Heart left ventricle (tissue), 16 donors: Measurements from ENCODE around the gene LRMDA. TPM values are rescaled to one million over a fixed set of nuclear protein-coding genes. Genes with fewer than 3 reads are reported as not detected.
A peak's percentile ranks its signal among the peaks of the same experiment; 100 is the strongest.

ENCODE experiments used
- ATAC-seq, 4 donors: fragments of 200-7000 bp; cut with Tn5 transposase; one replicate each; pipeline ENCODE4 v1.9.1; 2020 to 2022; ENCODE audit warnings: moderate library complexity in 4 of 4, mild to moderate bottlenecking in 3 of 4, moderate number of reproducible peaks in 1 of 4
- DNase-seq, 5 donors: peaks; one replicate each; pipeline ENCODE4 v3.0.0-alpha.2; 2020
- H3K27ac ChIP-seq, 12 donors: fragments of 200-600 bp; sonication (generic) in 4 of 12; one replicate each; pipeline versions ENCODE4 v1.5.0 to v1.8.0; 2016 to 2022; ENCODE audit warnings: mild to moderate bottlenecking in 2 of 12
- H3K27me3 ChIP-seq, 9 donors: fragments of 200-600 bp; sonication (generic) in 2 of 9; one replicate each; pipeline versions ENCODE4 v1.5.1 to v1.8.0; 2016 to 2022; ENCODE audit warnings: mild to moderate bottlenecking in 3 of 9
- H3K36me3 ChIP-seq, 9 donors: fragments of 200-600 bp; sonication (generic) in 2 of 9; one replicate each; pipeline versions ENCODE4 v1.5.0 to v1.8.0; 2018 to 2022; ENCODE audit warnings: mild to moderate bottlenecking in 2 of 9
- H3K4me1 ChIP-seq, 12 donors: fragments of 200-600 bp; sonication (generic) in 4 of 12; one replicate each; pipeline versions ENCODE4 v1.5.0 to v1.8.0; 2016 to 2022; ENCODE audit warnings: mild to moderate bottlenecking in 3 of 12
- H3K4me3 ChIP-seq, 12 donors: fragments of 200-600 bp; sonication (generic) in 4 of 12; one replicate each; pipeline versions ENCODE4 v1.5.0 to v1.8.0; 2017 to 2022; ENCODE audit warnings: mild to moderate bottlenecking in 9 of 12, moderate library complexity in 4 of 12
- H3K9me3 ChIP-seq, 12 donors: fragments of 200-600 bp; sonication (generic) in 4 of 12; one replicate each; pipeline versions ENCODE4 v1.5.0 to v1.8.0; 2016 to 2022; ENCODE audit warnings: mild to moderate bottlenecking in 1 of 12
- POLR2A ChIP-seq, 2 donors: fragments of 450-650 bp; IDR thresholded peaks; one replicate each; pipeline ENCODE4 v1.6.1; 2017; ENCODE audit warnings: antibody characterized with exemption in 2 of 2, mild to moderate bottlenecking in 2 of 2, moderate library complexity in 2 of 2
- WGBS, 4 donors: extraction: QIAGEN DNeasy Blood & Tissue Kit in 2 of 4; methylation state at CpG; one replicate each; pipeline versions ENCODE4 v1.1.5 to v1.1.7; 2013 to 2018; 5-methylcytosine and 5-hydroxymethylcytosine counted together
- intact Hi-C, 10 donors: fragments of 100-400 bp; cut with DNase I; formaldehyde crosslinking; loops; one replicate each; pipeline versions ENCODE4 v1.11.1 to v1.14.2; 2022
- polyA plus RNA-seq, 2 donors: library from polyadenylated mRNA; stranded (reverse); fragments of 200-250 nt; gene quantifications; one replicate each; pipeline ENCODE4 v1.2.3, GENCODE V29; 2013
- total RNA-seq, 9 donors: library from RNA; depleted of rRNA in 2 of 9; stranded (reverse); fragments of >200 nt in 2 of 9; fragmentation: NEBNext Ultra II Directional in 3 of 9; extraction: Animal tissue kit (Norgen Biotek cat#: 25700) in 3 of 9; gene quantifications; one replicate each; pipeline versions ENCODE4 v1.1.0 to v1.2.4, GENCODE V29; 2016 to 2023
- TF ChIP-seq, protein P1 (sequence below), 12 donors: fragments of 200-600 bp; sonication (generic) in 4 of 12; IDR thresholded peaks; one replicate each; pipeline versions ENCODE4 v1.5.0 to v1.8.0; 2018 to 2022; ENCODE audit warnings: antibody characterized with exemption in 12 of 12, mild to moderate bottlenecking in 5 of 12
- donor health status: ischemic (EF 13 %, LVEDD 7.1; RV severe dilation, severe dysfunction).
- donor health status: healthy with polysubstance abuse.
- donor health status: DM: no; HTN: yes; CAD: no.
- donor health status: DM: no; HTN: no; CAD: no.
- donor health status: ischemic (EF 25% LVEDD 6.9; RV normal size, moderate dysfunction).
- donor health status: ischemic (EF 25% LVEDD 5.7; RV mildly dilated, moderate dysfunction).
- donor health status: healthy.
- donor health status: DM: yes; HTN: yes; CAD: no.
- donor health status: ischemic (EF 35%, LVEDD 5.7; RV mildly dilated, moderate dysfunction).
- donor health status: nonischemic (EF 11% LVEDD 7.7; RV severe dilation, severe dysfunction).
- donor health status: DM: yes; HTN: yes; CAD: no.
- donor health status: PGD.
- donor health status: ischemic (EF 29% LVEDD 5.4; RV normal size, mild dysfunction).
- donor health status: nonischemic (EF 23%, LVEDD 6.1; RV moderate dilation, normal function).

The LRMDA gene
- total and polyA plus RNA-seq, 11 donors, result 2.4 to 34.4 (median 14.9) TPM

DNA sequence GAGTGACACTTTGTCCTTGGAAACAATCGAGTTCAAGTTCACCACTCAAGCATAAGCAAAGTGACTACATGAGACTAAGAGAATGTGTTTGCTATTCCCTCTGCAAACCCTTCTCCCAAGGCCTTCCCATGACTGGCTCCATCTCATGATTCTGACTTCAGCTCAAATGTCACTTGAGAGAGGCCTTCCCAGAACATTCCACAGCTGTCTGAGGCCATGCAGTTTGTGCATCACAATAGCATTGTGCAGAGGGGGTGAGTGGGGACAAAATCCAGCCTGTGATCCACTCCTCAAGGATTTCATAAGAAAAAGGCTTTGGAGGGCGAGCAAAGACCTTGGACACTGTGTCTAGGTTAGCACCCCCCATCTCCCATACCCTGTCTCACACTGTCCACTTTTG is 6.9 kb upstream of the LRMDA start:
- H3K4me3 ChIP-seq, result no peak overlapping the region
- ATAC-seq, result no peak
- TF ChIP-seq, protein P1, sequence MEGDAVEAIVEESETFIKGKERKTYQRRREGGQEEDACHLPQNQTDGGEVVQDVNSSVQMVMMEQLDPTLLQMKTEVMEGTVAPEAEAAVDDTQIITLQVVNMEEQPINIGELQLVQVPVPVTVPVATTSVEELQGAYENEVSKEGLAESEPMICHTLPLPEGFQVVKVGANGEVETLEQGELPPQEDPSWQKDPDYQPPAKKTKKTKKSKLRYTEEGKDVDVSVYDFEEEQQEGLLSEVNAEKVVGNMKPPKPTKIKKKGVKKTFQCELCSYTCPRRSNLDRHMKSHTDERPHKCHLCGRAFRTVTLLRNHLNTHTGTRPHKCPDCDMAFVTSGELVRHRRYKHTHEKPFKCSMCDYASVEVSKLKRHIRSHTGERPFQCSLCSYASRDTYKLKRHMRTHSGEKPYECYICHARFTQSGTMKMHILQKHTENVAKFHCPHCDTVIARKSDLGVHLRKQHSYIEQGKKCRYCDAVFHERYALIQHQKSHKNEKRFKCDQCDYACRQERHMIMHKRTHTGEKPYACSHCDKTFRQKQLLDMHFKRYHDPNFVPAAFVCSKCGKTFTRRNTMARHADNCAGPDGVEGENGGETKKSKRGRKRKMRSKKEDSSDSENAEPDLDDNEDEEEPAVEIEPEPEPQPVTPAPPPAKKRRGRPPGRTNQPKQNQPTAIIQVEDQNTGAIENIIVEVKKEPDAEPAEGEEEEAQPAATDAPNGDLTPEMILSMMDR (IDR thresholded peaks at IDR 0.05), result no peak
- TF ChIP-seq POLR2A (IDR thresholded peaks at IDR 0.05), result no peak
- peaks cover 0 to 24% (median 16%) of the 10 kb centered on the region in 12 donors for H3K4me1 ChIP-seq
- no peak overlapping the region for H3K27ac ChIP-seq
- no peaks in the 10 kb centered on the region for H3K9me3 ChIP-seq
- no peaks in the 10 kb centered on the region for H3K36me3 ChIP-seq
- DNase-seq, result no peak
- WGBS, 4 donors, result 83 to 96% (median 94%) methylated on average over 2 of the region's 2 CpGs
- no peaks in the 10 kb centered on the region for H3K27me3 ChIP-seq
- intact Hi-C loops, result no loop called here

DNA sequence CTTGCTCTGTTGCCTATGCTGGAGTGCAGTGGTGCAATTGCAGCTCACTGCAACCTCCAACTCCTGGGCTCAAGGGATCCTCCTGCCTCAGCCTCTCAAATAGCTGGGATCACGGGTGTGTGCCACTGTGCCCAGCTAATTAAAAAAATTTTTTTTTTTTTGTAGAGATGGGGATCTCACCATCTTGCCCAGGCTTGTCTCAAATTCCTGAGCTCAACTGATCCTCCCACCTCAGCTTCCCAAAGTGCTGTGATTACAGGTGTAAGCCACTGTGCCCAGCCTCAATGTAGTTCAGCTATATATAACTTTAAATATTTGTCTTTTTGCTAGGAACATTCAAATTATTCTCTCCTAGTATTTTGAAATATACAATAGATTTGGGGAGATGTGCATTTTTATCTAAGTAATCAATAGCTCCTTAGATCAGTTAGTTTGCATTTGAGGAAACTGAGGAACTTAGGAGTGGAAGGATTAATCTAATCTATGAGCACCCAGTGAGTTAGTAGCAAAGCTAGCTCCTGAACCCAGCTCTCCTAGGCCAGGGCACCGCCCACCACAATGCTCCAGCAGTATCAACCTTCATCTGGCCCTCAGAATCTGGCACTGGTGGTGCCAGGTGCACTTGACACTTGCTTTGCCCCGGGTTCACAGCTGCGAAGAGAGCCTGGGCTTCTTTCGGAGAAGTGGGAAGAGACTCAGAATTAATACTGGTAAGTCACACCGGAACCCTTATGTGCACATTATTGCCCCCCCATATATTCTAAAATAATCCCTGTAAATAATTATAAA is 5.9 kb upstream of the LRMDA start:
- DNase-seq, result no peak
- Histone ChIP-seq H3K27ac (no peak overlapping the region), H3K4me3 (no peak overlapping the region), H3K27me3 (no peaks in the 10 kb centered on the region), H3K36me3 (no peaks in the 10 kb centered on the region), H3K4me1 (peaks cover 0 to 33% (median 21%) of the 10 kb centered on the region in 12 donors), H3K9me3 (no peaks in the 10 kb centered on the region)
- intact Hi-C loops, result no loop called here
- TF ChIP-seq POLR2A (IDR thresholded peaks at IDR 0.05), result no peak
- TF ChIP-seq, protein P1 (IDR thresholded peaks at IDR 0.05), result no peak
- WGBS, 4 donors, result 91 to 94% (median 94%) methylated on average over 6 of the region's 6 CpGs
- ATAC-seq, result no peak

- Histone ChIP-seq H3K36me3 (no peaks in the 10 kb centered on the region), H3K27ac (peak overlapping the region in 1 of 12 donors; percentile 92), H3K27me3 (no peaks in the 10 kb centered on the region), H3K4me1 (peaks cover 0 to 42% (median 30%) of the 10 kb centered on the region in 12 donors), H3K4me3 (no peak overlapping the region), H3K9me3 (no peaks in the 10 kb centered on the region)
- no peak for DNase-seq
- ATAC-seq, result no peak
- 96 to 98% (median 97%) methylated on average over 1 of the region's 1 CpG for WGBS, 4 donors
- TF ChIP-seq, protein P1 (IDR thresholded peaks at IDR 0.05), result no peak
- TF ChIP-seq POLR2A (IDR thresholded peaks at IDR 0.05), result no peak
- intact Hi-C loops, result no loop called here
Observed at GRCh38 chr10:75426880-75427279, 4.5 kb upstream of the LRMDA start.

DNA sequence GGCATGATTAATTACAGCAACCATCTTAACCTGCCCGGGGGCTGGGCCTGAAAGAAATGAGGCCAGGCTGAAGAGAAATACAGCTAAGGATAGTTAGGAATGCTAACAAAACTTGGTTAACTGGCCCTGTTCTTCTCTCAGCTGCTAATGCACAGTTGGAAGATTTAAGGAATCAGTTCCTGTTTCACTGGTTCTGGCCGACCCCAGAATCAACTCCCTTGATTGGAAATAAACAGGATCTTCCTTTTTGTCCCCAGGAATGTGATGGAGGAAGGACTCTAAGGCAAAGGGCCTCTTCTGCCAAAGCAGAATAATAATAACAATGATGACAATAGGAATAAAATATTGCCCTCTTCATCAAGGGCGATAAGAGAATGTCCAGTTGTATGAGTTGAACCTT is 3.5 kb upstream of the LRMDA start:
- no peaks in the 10 kb centered on the region for H3K27me3 ChIP-seq
- peak overlapping the region; percentile 2 to 92 (median 63) for H3K27ac ChIP-seq
- no peaks in the 10 kb centered on the region for H3K36me3 ChIP-seq
- intact Hi-C loops, result loop anchor here in 1 of 10 donors (2.0 kb wide), 1 partner anchor 17 kb away; no protein-coding TSS in a partner anchor
- peaks cover 0 to 53% (median 35%) of the 10 kb centered on the region in 12 donors for H3K4me1 ChIP-seq
- ATAC-seq (no peak), DNase-seq (no peak)
- TF ChIP-seq, protein P1 (IDR thresholded peaks at IDR 0.05), result no peak
- TF ChIP-seq POLR2A (IDR thresholded peaks at IDR 0.05), result no peak
- no peaks in the 10 kb centered on the region for H3K9me3 ChIP-seq
- 53 to 64% (median 57%) methylated on average over 3 of the region's 3 CpGs for WGBS, 4 donors
- H3K4me3 ChIP-seq, result no peak overlapping the region
